Measurements from ENCODE around the gene MXRA8.
"Not testable (repeated sequence)": the region's sequence is repeated elsewhere in the genome, so short reads cannot be mapped to it uniquely, and the experiment has no call there.

The MXRA8 gene

GRCh38 chr1:1391225-1391624 lies 32.9 kb upstream of the MXRA8 start:
- no peak for DNase-seq

- no peak for DNase-seq
These were observed 32.3 kb upstream of the MXRA8 start for GRCh38 chr1:1390675-1391074.

GRCh38 chr1:1388078-1388472 lies 29.7 kb upstream of the MXRA8 start:
- no peak for DNase-seq

GRCh38 chr1:1387098-1388077 lies 29.0 kb upstream of the MXRA8 start:
- DNase-seq: no peak

GRCh38 chr1:1385931-1386330 lies 27.6 kb upstream of the MXRA8 start:
- DNase-seq: no peak

GRCh38 chr1:1385339-1385738 lies 27.0 kb upstream of the MXRA8 start:
- not testable (repeated sequence) for DNase-seq

- DNase-seq: no peak
These were observed 22.9 kb upstream of the MXRA8 start for GRCh38 chr1:1381294-1381693.

GRCh38 chr1:1380860-1381259 lies 22.5 kb upstream of the MXRA8 start:
- DNase-seq: no peak

GRCh38 chr1:1377540-1378205 lies 19.3 kb upstream of the MXRA8 start:
- DNase-seq: no peak

GRCh38 chr1:1376551-1377226 lies 18.3 kb upstream of the MXRA8 start:
- no peak for DNase-seq

GRCh38 chr1:1374929-1375662 lies 16.7 kb upstream of the MXRA8 start, which contains the start of gene AURKAIP1:
TSS of gene AURKAIP1 (minus strand) at chr1:1375207. CDS start at chr1:1374756, 451 bp downstream.
- DNase-seq: peak; percentile 94

- DNase-seq: no peak
These were observed 16.2 kb upstream of the MXRA8 start for GRCh38 chr1:1374589-1374928.

- no peak for DNase-seq
These were observed 15.6 kb upstream of the MXRA8 start for GRCh38 chr1:1373815-1374588.

GRCh38 chr1:1373051-1373814 lies 14.9 kb upstream of the MXRA8 start:
- no peak for DNase-seq

GRCh38 chr1:1371746-1372711 lies 13.7 kb upstream of the MXRA8 start:
- DNase-seq: peak; percentile 95

GRCh38 chr1:1371364-1371745 lies 13.0 kb upstream of the MXRA8 start:
- no peak for DNase-seq

GRCh38 chr1:1370771-1371300 lies 12.5 kb upstream of the MXRA8 start:
- no peak for DNase-seq

- DNase-seq: not testable (repeated sequence)
These were observed 11.7 kb upstream of the MXRA8 start for GRCh38 chr1:1370094-1370493.

GRCh38 chr1:1367315-1367714 lies 9.0 kb upstream of the MXRA8 start:
- DNase-seq: no peak

GRCh38 chr1:1366699-1367066 lies 8.3 kb upstream of the MXRA8 start:
- DNase-seq: no peak

All from activated CD8-positive, alpha-beta memory T cell treated with anti-CD3 and anti-CD28 coated beads, Interleukin-2, amount 50 U/mL, for 48 hours (primary cell).